Activated CD8-positive, alpha-beta T cell treated with anti-CD3 and anti-CD28 coated beads, Interleukin-2, amount 10 ng/mL, durations not matched to agents 7 days and 5 days (primary cell): ENCODE data around the gene XDH. TPM values are rescaled to one million over a fixed set of nuclear protein-coding genes. Genes with fewer than 3 reads are reported as not detected.
A peak's percentile ranks its signal among the peaks of the same experiment; 100 is the strongest.

Source experiments
- ATAC-seq: fragments of 150-1000 bp; cut with Tn5 transposase; one replicate; pipeline ENCODE4 v1.10.0; 2021; ENCODE audit warnings: moderate library complexity
- CTCF ChIA-PET: fragments of 350-600 bp; sonication (Branson Sonifier 250); formaldehyde crosslinking; loops from one replicate; lab custom pipeline; 2021; ENCODE audit warnings: antibody characterized with exemption; lab: Charles Lee
- POLR2A ChIA-PET: fragments of 350-600 bp; sonication (Branson Sonifier 250); formaldehyde crosslinking; loops from one replicate; lab custom pipeline; 2021; ENCODE audit warnings: antibody characterized with exemption; lab: Charles Lee
- DNase-seq: peaks from one replicate; pipeline ENCODE4 v3.0.0-alpha.2; 2020
- H3K27ac Mint-ChIP-seq: one replicate; pipeline ENCODE4 v1.8.0; 2021; ENCODE audit warnings: mild to moderate bottlenecking, mixed read lengths
- H3K27me3 Mint-ChIP-seq: one replicate; pipeline ENCODE4 v1.8.0; 2021; ENCODE audit warnings: low read depth, mixed read lengths
- H3K36me3 Mint-ChIP-seq: one replicate; pipeline ENCODE4 v1.8.0; 2021; ENCODE audit warnings: low read depth, mixed read lengths
- H3K4me1 Mint-ChIP-seq: one replicate; pipeline ENCODE4 v1.8.0; 2021; ENCODE audit warnings: low read depth, mixed read lengths
- H3K4me3 Mint-ChIP-seq: one replicate; pipeline ENCODE4 v1.8.0; 2021; ENCODE audit warnings: mild to moderate bottlenecking, mixed read lengths
- H3K9me3 Mint-ChIP-seq: one replicate; pipeline ENCODE4 v1.8.0; 2022; ENCODE audit warnings: mixed read lengths; ENCODE audit not compliant: insufficient read depth
- total RNA-seq, 2 experiments: library from RNA; stranded (reverse); gene quantifications; one replicate each; pipeline ENCODE4 v1.2.3, GENCODE V29; 2021

XDH gene
- total RNA-seq, 2 experiments from 2014 or later, result not detected

- POLR2A ChIA-PET, result no interaction called here
- Mint-ChIP-seq H3K9me3 (no peaks in the 10 kb centered on the region), H3K27me3 (peaks cover 9% of the 10 kb centered on the region), H3K4me3 (no peak overlapping the region), H3K27ac (no peak overlapping the region), H3K36me3 (no peaks in the 10 kb centered on the region), H3K4me1 (no peaks in the 10 kb centered on the region)
- DNase-seq, result no peak
- CTCF ChIA-PET, result no interaction called here
- ATAC-seq, result no peak
Measured at GRCh38 chr2:31398881-31399280, 15.7 kb downstream of the XDH start.

GRCh38 chr2:31397094-31397493 is 17.4 kb downstream of the XDH start:
- DNase-seq, result no peak
- Mint-ChIP-seq H3K36me3 (no peaks in the 10 kb centered on the region), H3K27me3 (peaks cover 15% of the 10 kb centered on the region), H3K4me3 (no peak overlapping the region), H3K9me3 (no peaks in the 10 kb centered on the region), H3K27ac (no peak overlapping the region), H3K4me1 (no peaks in the 10 kb centered on the region)
- POLR2A ChIA-PET, result no interaction called here
- CTCF ChIA-PET, result no interaction called here
- ATAC-seq, result no peak

GRCh38 chr2:31390324-31390723 is 24.2 kb downstream of the XDH start:
- H3K27me3 Mint-ChIP-seq, result peaks cover 27% of the 10 kb centered on the region
- CTCF ChIA-PET, result no interaction called here
- H3K4me1 Mint-ChIP-seq, result no peaks in the 10 kb centered on the region
- ATAC-seq, result no peak
- H3K36me3 Mint-ChIP-seq, result no peaks in the 10 kb centered on the region
- H3K4me3 Mint-ChIP-seq, result no peak overlapping the region
- POLR2A ChIA-PET, result no interaction called here
- DNase-seq, result no peak
- no peaks in the 10 kb centered on the region for H3K9me3 Mint-ChIP-seq
- H3K27ac Mint-ChIP-seq, result no peak overlapping the region

GRCh38 chr2:31388736-31389135 is 25.8 kb downstream of the XDH start:
- ChIA-PET POLR2A (no interaction called here), CTCF (no interaction called here)
- ATAC-seq (no peak), DNase-seq (no peak)
- Mint-ChIP-seq H3K36me3 (no peaks in the 10 kb centered on the region), H3K27me3 (peaks cover 18% of the 10 kb centered on the region), H3K4me3 (no peak overlapping the region), H3K4me1 (peaks cover 12% of the 10 kb centered on the region), H3K9me3 (no peaks in the 10 kb centered on the region), H3K27ac (no peak overlapping the region)

- Mint-ChIP-seq H3K4me3 (no peak overlapping the region), H3K36me3 (no peaks in the 10 kb centered on the region), H3K4me1 (peaks cover 20% of the 10 kb centered on the region), H3K27me3 (peaks cover 13% of the 10 kb centered on the region), H3K9me3 (no peaks in the 10 kb centered on the region), H3K27ac (no peak overlapping the region)
- POLR2A ChIA-PET, result no interaction called here
- CTCF ChIA-PET, result no interaction called here
- ATAC-seq (no peak), DNase-seq (no peak)
Measured at GRCh38 chr2:31387850-31388249, 26.7 kb downstream of the XDH start.

GRCh38 chr2:31386648-31387047 is 27.9 kb downstream of the XDH start:
- Mint-ChIP-seq H3K27ac (no peak overlapping the region), H3K36me3 (no peaks in the 10 kb centered on the region), H3K9me3 (no peaks in the 10 kb centered on the region), H3K4me1 (peaks cover 32% of the 10 kb centered on the region), H3K4me3 (no peak overlapping the region), H3K27me3 (peaks cover 12% of the 10 kb centered on the region)
- POLR2A ChIA-PET, result no interaction called here
- no peak for DNase-seq
- CTCF ChIA-PET, result no interaction called here
- ATAC-seq, result no peak

- Mint-ChIP-seq H3K9me3 (no peaks in the 10 kb centered on the region), H3K27ac (no peak overlapping the region), H3K4me1 (peaks cover 35% of the 10 kb centered on the region), H3K36me3 (no peaks in the 10 kb centered on the region), H3K4me3 (no peak overlapping the region), H3K27me3 (peaks cover 10% of the 10 kb centered on the region)
- no peak for ATAC-seq
- CTCF ChIA-PET, result no interaction called here
- no peak for DNase-seq
- POLR2A ChIA-PET, result no interaction called here
Measured at GRCh38 chr2:31386172-31386571, 28.4 kb downstream of the XDH start.

GRCh38 chr2:31384771-31385276 is 29.7 kb downstream of the XDH start:
- H3K4me3 Mint-ChIP-seq, result no peak overlapping the region
- peaks cover 1% of the 10 kb centered on the region for H3K27me3 Mint-ChIP-seq
- POLR2A ChIA-PET, result no interaction called here
- ATAC-seq (no peak), DNase-seq (no peak)
- H3K27ac Mint-ChIP-seq, result no peak overlapping the region
- H3K9me3 Mint-ChIP-seq, result no peaks in the 10 kb centered on the region
- peaks cover 35% of the 10 kb centered on the region for H3K4me1 Mint-ChIP-seq
- CTCF ChIA-PET, result interaction anchor here (0.9 kb wide), 1 partner anchor 57 kb away, joined by 3 read pairs; no protein-coding TSS in a partner anchor
- no peaks in the 10 kb centered on the region for H3K36me3 Mint-ChIP-seq

- Mint-ChIP-seq H3K4me3 (no peak overlapping the region), H3K27ac (no peak overlapping the region), H3K4me1 (peaks cover 35% of the 10 kb centered on the region), H3K9me3 (no peaks in the 10 kb centered on the region), H3K27me3 (no peaks in the 10 kb centered on the region), H3K36me3 (no peaks in the 10 kb centered on the region)
- CTCF ChIA-PET, result interaction anchor here (0.9 kb wide), 1 partner anchor 57 kb away, joined by 3 read pairs; no protein-coding TSS in a partner anchor
- DNase-seq (no peak), ATAC-seq (peak; percentile 55)
- POLR2A ChIA-PET, result no interaction called here
Measured at GRCh38 chr2:31384351-31384750, 30.2 kb downstream of the XDH start.

GRCh38 chr2:31383471-31384153 is 30.9 kb downstream of the XDH start:
- H3K27ac Mint-ChIP-seq, result no peak overlapping the region

GRCh38 chr2:31382452-31383120 is 32.0 kb downstream of the XDH start:
- no peaks in the 10 kb centered on the region for H3K9me3 Mint-ChIP-seq
- H3K27ac Mint-ChIP-seq, result no peak overlapping the region
- no peaks in the 10 kb centered on the region for H3K27me3 Mint-ChIP-seq
- ChIA-PET CTCF (no interaction called here), POLR2A (interaction anchor here (0.6 kb wide), 1 partner anchor 34 kb away, joined by 3 read pairs; no protein-coding TSS in a partner anchor)
- no peaks in the 10 kb centered on the region for H3K36me3 Mint-ChIP-seq
- DNase-seq (no peak), ATAC-seq (no peak)
- peaks cover 35% of the 10 kb centered on the region for H3K4me1 Mint-ChIP-seq
- no peak overlapping the region for H3K4me3 Mint-ChIP-seq

More at GRCh38 chr2:31383471-31384153, 30.9 kb downstream of the XDH start:
- ChIA-PET POLR2A (no interaction called here), CTCF (no interaction called here)
- Mint-ChIP-seq H3K36me3 (no peaks in the 10 kb centered on the region), H3K27me3 (no peaks in the 10 kb centered on the region), H3K9me3 (no peaks in the 10 kb centered on the region), H3K4me1 (peaks cover 35% of the 10 kb centered on the region), H3K4me3 (no peak overlapping the region)
- ATAC-seq, result no peak
- DNase-seq, result no peak

GRCh38 chr2:31381601-31382000 is 32.9 kb downstream of the XDH start:
- Mint-ChIP-seq H3K27me3 (no peaks in the 10 kb centered on the region), H3K36me3 (no peaks in the 10 kb centered on the region), H3K9me3 (no peaks in the 10 kb centered on the region), H3K4me1 (peaks cover 35% of the 10 kb centered on the region), H3K27ac (no peak overlapping the region), H3K4me3 (no peak overlapping the region)
- POLR2A ChIA-PET, result no interaction called here
- CTCF ChIA-PET, result no interaction called here
- no peak for DNase-seq
- no peak for ATAC-seq
